IMR-90 (cell line): ENCODE measurements around the gene B3GNT9.

Experiments used
- BHLHE40 ChIP-seq: fragments of 150-350 bp; IDR thresholded peaks from 2 replicates; pipeline ENCODE4 v1.6.1; 2016; ENCODE audit warnings: mild to moderate bottlenecking, low read depth, low read length
- CEBPB ChIP-seq: IDR thresholded peaks from 2 replicates; pipeline ENCODE4 v1.6.1; 2012; ENCODE audit warnings: low read depth, low read length, improper control_type of control experiment
- CHD1 ChIP-seq: IDR thresholded peaks from 2 replicates; pipeline ENCODE4 v1.6.1; 2012; ENCODE audit warnings: low read depth, low read length, improper control_type of control experiment
- CTCF ChIP-seq: conservative IDR thresholded peaks from 2 replicates; pipeline ENCODE4 v1.5.1; 2012; ENCODE audit warnings: mild to moderate bottlenecking, low read depth, low read length, improper control_type of control experiment
- FOS ChIP-seq: fragments of 150-350 bp; IDR thresholded peaks from 2 replicates; pipeline ENCODE4 v1.6.1; 2016; ENCODE audit warnings: low read depth, low read length
- MAFK ChIP-seq: IDR thresholded peaks from 2 replicates; pipeline ENCODE4 v1.6.1; 2012; ENCODE audit warnings: low read depth, low read length, improper control_type of control experiment
- MAZ ChIP-seq: IDR thresholded peaks from 2 replicates; pipeline ENCODE4 v1.6.1; 2012; ENCODE audit warnings: low read depth, mild to moderate bottlenecking, low read length, improper control_type of control experiment, moderate library complexity, borderline replicate concordance
- MXI1 ChIP-seq: IDR thresholded peaks from 2 replicates; pipeline ENCODE4 v1.6.1; 2012; ENCODE audit warnings: low read depth, mild to moderate bottlenecking, low read length, moderate library complexity, borderline replicate concordance
- NFE2L2 ChIP-seq: fragments of 150-350 bp; IDR thresholded peaks from 2 replicates; pipeline ENCODE4 v1.6.1; 2016; ENCODE audit warnings: low read depth, mild to moderate bottlenecking, low read length
- POLR2A ChIP-seq: IDR thresholded peaks from 2 replicates; pipeline ENCODE4 v1.6.1; 2012; ENCODE audit warnings: mild to moderate bottlenecking, low read depth, low read length
- RAD21 ChIP-seq: IDR thresholded peaks from 2 replicates; pipeline ENCODE4 v1.6.1; 2012; ENCODE audit warnings: low read length, improper control_type of control experiment
- SMC3 ChIP-seq: fragments of 150-350 bp; IDR thresholded peaks from 2 replicates; pipeline ENCODE4 v1.6.1; 2016; ENCODE audit warnings: low read depth, mild to moderate bottlenecking, antibody characterized with exemption, low read length, moderate library complexity
- USF2 ChIP-seq: fragments of 150-350 bp; IDR thresholded peaks from 2 replicates; pipeline ENCODE4 v1.6.1; 2017; ENCODE audit warnings: mild to moderate bottlenecking, antibody characterized with exemption, low read length, low read depth

- TF ChIP-seq CTCF (no peak), MAFK (no peak), POLR2A (no peak), FOS (no peak), USF2 (no peak), RAD21 (no peak), BHLHE40 (no peak), CEBPB (no peak), MAZ (no peak), CHD1 (no peak), NFE2L2 (no peak), SMC3 (no peak), MXI1 (no peak)
These were observed 30.8 kb downstream of the B3GNT9 start for GRCh38 chr16:67120025-67120424.
